Stimulated activated CD4-positive, alpha-beta T cell treated with anti-CD3 and anti-CD28 coated beads, TNF-alpha, amount 100 ng/mL, for 1 hour (primary cell): ENCODE measurements around the gene GPC5.

Experiments
- DNase-seq, 3 donors: peaks; one replicate each; pipeline ENCODE4 v3.0.0-alpha.2; 2020; ENCODE audit warnings: low read depth in 3 of 3, low spot score in 1 of 3

Gene GPC5

GRCh38 chr13:92135509-92135908 lies 737.1 kb downstream of the GPC5 start:
- DNase-seq: no peak

GRCh38 chr13:92136449-92137155 lies 738.2 kb downstream of the GPC5 start:
- DNase-seq: no peak

- DNase-seq: no peak
These were observed 739.1 kb downstream of the GPC5 start for GRCh38 chr13:92137520-92137919.

- no peak for DNase-seq
These were observed 745.3 kb downstream of the GPC5 start for GRCh38 chr13:92143766-92144165.

DNA sequence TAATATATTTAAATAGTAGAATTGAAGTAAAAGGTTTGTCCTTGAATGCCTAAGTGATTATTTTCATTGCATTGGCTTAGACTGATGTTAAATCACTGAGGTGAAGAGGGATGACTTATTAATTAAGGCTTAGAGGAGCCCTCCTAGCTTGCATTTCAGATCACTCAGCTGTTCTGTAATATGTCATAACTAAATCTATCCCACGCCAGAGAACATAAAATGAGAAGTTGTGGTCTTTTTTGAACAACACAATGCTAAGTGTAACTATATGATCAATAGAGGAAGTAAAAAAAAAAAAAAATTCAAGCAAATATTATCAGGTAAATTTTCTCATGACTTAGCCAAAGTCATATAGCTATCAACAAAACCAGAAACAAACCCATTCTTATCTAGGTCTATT lies 752.2 kb downstream of the GPC5 start:
- no peak for DNase-seq

DNA sequence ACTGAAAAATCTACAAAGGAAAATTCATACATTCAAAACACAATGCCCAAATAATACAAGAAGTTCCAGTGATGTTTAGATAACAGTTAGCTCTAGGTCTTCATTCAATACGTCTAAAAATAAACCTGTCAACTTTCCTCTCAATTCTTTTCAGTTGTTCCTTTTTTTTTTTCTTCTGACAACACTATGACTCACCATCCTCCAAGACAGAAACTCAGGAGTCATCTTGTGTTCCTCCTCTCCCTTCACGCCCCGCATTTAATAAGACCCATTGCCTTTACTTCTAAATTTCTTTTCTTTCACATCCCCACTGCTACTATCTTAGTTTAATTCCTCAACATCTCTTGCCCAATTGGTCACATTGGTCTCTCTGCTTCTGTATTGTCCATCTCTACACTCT lies 759.9 kb downstream of the GPC5 start:
- DNase-seq: no peak

DNA sequence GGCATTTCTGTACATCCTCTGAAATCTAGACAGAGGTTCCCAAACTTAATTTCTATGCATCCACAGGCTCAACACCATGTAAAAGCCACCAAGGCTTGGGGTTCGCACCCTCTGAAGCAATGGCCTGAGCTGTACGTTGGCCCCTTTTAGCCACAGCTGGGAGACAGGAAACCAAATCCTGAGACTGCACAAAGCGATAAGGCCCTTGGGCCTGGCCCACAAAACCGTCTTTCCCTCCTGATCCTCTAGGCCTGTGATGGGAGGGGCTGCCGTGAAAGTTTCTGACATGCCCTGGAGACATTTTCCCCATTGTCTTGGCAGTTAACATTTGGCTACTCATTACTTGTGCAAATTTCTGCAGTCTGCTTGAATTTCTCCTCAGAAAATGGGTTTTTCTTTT lies 766.4 kb downstream of the GPC5 start:
- DNase-seq: no peak

DNA sequence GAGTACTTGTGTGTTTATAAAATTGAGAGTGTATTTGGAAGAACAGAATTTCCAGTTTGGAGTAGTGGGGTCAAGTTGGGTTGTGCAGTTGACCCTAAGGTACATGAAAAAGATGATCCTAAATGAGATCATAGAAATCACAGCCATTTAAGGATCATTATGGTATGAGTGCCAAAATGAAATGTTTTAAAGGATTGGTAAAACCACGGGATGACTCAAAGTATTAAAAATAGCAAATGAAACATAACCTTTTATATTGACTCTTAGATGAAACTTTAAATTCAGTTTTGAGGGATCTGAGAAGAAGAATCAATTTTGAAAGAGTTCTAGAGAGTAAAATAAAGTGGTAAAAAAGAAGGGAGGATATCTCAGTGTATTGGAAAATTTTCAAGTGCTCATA lies 773.8 kb downstream of the GPC5 start:
- no peak for DNase-seq

DNA sequence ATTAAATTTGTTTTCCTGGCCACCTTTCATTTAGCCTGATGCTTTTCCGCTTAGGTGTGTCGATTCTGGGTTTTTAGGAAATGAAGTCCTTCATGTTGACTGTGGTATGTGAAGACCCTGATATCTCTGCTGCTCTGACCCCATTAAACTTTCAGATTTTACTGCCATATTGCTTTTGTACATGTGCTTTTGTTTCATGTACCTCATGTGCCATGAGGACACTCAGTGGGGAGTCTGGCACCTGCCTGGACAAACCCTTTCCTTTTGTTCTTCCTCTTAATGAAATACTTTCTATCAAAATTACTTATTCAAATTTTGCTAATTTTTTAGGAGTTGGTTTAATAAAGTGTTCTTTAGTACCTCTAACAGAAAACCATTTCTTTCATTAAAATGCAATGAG lies 774.8 kb downstream of the GPC5 start:
- DNase-seq: no peak

GRCh38 chr13:92175330-92175729 lies 776.9 kb downstream of the GPC5 start:
- DNase-seq: no peak

- no peak for DNase-seq
These were observed 779.5 kb downstream of the GPC5 start for GRCh38 chr13:92177966-92178365.

- no peak for DNase-seq
These were observed 780.8 kb downstream of the GPC5 start for GRCh38 chr13:92179223-92179622.

DNA sequence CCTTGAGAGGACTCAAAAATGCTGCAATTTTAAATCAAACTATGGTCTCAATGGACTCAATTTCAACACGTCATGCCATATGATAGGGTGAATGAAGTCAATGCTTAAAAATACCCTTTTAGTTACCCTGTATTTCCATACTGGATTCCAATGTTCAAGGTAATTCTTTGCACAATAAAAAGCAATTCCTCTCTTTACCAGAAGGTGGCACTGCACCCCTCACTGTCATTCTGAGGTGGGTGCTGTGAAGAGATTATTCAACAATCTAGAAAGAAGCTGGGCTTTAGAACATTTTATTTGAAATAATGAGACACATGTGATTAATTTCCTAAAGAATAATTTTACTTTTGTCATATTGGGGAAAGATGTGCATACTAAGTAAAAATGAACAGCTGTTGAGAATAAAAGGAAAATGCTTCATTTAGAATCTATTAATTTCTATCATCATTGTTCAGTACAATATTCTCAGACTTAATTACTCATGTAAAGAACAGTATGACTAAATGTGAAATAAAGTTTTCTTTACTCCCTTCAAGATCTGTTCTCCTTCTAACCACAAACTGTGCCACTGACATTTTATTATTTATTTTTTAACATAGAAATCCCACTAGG lies 789.1 kb downstream of the GPC5 start:
- DNase-seq: no peak

DNA sequence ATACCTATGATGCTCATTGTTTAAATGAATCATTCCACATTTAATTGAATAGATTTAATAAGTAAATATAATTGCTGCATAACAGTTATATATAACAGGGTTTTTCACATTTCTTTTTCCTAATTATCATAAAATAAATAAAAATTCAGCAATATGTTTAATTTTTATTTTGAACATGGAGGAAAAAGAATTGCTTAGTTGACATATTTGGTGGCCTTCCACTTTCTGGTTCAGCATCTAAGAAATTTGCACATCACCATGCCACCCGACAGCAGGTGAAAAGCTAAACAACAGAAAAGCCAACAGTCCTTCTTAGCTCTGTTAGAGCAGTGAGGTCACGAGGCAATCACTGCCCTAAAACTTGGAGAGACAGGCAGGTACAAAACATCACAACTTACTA lies 790.2 kb downstream of the GPC5 start:
- no peak for DNase-seq

- DNase-seq: no peak
These were observed 798.3 kb downstream of the GPC5 start for GRCh38 chr13:92196591-92197256.

- DNase-seq: no peak
These were observed 799.2 kb downstream of the GPC5 start for GRCh38 chr13:92197669-92198068.

GRCh38 chr13:92218615-92219014 lies 820.2 kb downstream of the GPC5 start:
- no peak for DNase-seq

DNA sequence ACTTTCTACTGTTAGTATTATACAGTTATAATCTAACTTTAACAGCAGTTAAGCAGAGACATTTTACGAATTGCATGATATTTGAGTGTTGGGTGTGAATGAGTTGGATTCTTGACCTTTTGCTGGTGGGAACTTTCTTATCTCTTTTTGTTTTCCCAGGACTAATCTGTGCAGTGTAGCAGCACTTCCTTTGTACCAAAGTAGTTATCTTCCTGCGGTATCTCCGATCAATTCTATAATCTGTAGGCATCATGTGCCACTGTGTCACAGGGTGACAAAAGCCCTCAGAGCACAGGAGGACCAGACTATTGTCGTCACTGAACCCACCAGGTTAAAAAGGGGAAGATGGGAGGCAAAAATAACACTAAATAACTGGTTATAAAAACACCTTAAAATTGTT lies 823.5 kb downstream of the GPC5 start:
- no peak for DNase-seq

DNA sequence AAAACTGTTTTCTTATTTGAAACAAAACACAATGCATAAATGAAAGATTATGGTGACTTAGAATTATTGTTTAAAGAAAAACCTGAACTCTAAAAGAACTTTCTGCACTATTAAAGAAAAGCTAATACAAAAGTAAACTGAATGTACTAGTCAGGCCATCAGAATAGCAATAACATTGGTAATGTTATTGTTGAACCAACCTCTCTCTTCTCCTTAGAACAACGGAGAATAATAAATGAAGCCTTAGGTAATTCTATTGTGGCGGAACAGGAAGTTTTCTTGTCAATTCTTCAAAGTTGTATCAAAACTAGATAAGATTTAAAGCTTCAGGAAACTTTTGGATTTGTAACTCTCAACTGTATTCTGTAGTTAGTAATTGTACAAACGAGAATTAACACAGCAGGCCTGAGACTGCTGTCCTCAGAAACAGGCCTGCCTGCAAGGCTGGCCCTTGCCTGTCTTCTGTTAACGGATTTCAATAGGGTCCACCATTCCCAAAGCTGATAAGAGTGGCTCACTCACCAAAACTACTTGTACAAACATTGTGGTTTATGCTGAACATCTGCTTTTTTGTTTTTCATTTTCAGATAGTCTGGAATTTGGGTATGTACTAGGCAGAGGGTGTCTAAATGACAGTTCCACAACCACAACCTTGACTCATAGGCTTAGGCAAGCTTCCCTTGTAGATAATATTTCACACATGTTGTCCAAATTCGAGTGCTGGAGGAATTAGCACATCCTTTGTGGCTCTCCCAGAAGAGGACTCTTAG lies 825.8 kb downstream of the GPC5 start:
- no peak for DNase-seq

GRCh38 chr13:92224825-92225224 lies 826.4 kb downstream of the GPC5 start:
- no peak for DNase-seq

GRCh38 chr13:92225861-92226260 lies 827.4 kb downstream of the GPC5 start:
- no peak for DNase-seq

- DNase-seq: no peak
These were observed 834.5 kb downstream of the GPC5 start for GRCh38 chr13:92232871-92233270.
